CD4-positive, alpha-beta T cell treated with Interleukin-15 for 4 hours (primary cell): Measurements from ENCODE around the gene MPST.
A peak's percentile ranks its signal among the peaks of the same experiment; 100 is the strongest.

Experiments used
- DNase-seq: peaks from one replicate; pipeline ENCODE4 v3.0.0-alpha.2; 2020; ENCODE audit warnings: low spot score

Gene MPST

GRCh38 chr22:37000676-37001534 lies 18.6 kb upstream of the MPST start:
- DNase-seq: no peak

- no peak for DNase-seq
Measured at GRCh38 chr22:37001826-37002225, 17.7 kb upstream of the MPST start.

- no peak for DNase-seq
Measured at GRCh38 chr22:37002633-37003032, 16.9 kb upstream of the MPST start.

GRCh38 chr22:37007651-37008050 lies 11.9 kb upstream of the MPST start:
- no peak for DNase-seq

GRCh38 chr22:37008365-37008764 lies 11.2 kb upstream of the MPST start:
- DNase-seq: no peak

GRCh38 chr22:37009490-37009889 lies 10.1 kb upstream of the MPST start:
- no peak for DNase-seq

GRCh38 chr22:37010174-37010573 lies 9.4 kb upstream of the MPST start:
- no peak for DNase-seq

- DNase-seq: no peak
Measured at GRCh38 chr22:37010976-37011375, 8.6 kb upstream of the MPST start.

GRCh38 chr22:37011472-37011871 lies 8.1 kb upstream of the MPST start:
- DNase-seq: no peak

- no peak for DNase-seq
Measured at GRCh38 chr22:37012262-37012904, 7.2 kb upstream of the MPST start.

GRCh38 chr22:37012956-37013355 lies 6.6 kb upstream of the MPST start:
- no peak for DNase-seq

GRCh38 chr22:37014415-37014806 lies 5.1 kb upstream of the MPST start:
- DNase-seq: no peak

GRCh38 chr22:37014835-37015586 lies 4.5 kb upstream of the MPST start:
- no peak for DNase-seq

GRCh38 chr22:37015587-37015878 lies 4.0 kb upstream of the MPST start:
- no peak for DNase-seq

GRCh38 chr22:37016134-37016910 lies 3.2 kb upstream of the MPST start:
- no peak for DNase-seq

- no peak for DNase-seq
Measured at GRCh38 chr22:37017356-37017755, 2.2 kb upstream of the MPST start.

- no peak for DNase-seq
Measured at GRCh38 chr22:37018086-37018814, 1.3 kb upstream of the MPST start.

- DNase-seq: no peak
Measured at GRCh38 chr22:37018815-37019308, 680 bp upstream of the MPST start.

GRCh38 chr22:37020192-37020479 lies 594 bp downstream of the MPST start:
- no peak for DNase-seq

GRCh38 chr22:37021041-37021440 lies 1.5 kb downstream of the MPST start:
- DNase-seq: no peak

GRCh38 chr22:37021710-37022482 lies 2.4 kb downstream of the MPST start:
- peak; percentile 56 for DNase-seq
